T-helper 1 cell (primary cell): ENCODE results near the gene ANKRD16.
"Not testable (repeated sequence)": the region's sequence is repeated elsewhere in the genome, so short reads cannot be mapped to it uniquely, and the experiment has no call there.

Source experiments
- DNase-seq, 5 donors: peaks; one replicate each; pipeline ENCODE4 v3.0.0-alpha.2; 2012 to 2020

Gene ANKRD16

GRCh38 chr10:5902511-5903274 is 13.0 kb upstream of the ANKRD16 start:
- DNase-seq, result no peak

GRCh38 chr10:5900247-5900646 is 10.6 kb upstream of the ANKRD16 start:
- DNase-seq, result no peak

GRCh38 chr10:5898163-5898562 is 8.5 kb upstream of the ANKRD16 start:
- DNase-seq, result no peak

DNA sequence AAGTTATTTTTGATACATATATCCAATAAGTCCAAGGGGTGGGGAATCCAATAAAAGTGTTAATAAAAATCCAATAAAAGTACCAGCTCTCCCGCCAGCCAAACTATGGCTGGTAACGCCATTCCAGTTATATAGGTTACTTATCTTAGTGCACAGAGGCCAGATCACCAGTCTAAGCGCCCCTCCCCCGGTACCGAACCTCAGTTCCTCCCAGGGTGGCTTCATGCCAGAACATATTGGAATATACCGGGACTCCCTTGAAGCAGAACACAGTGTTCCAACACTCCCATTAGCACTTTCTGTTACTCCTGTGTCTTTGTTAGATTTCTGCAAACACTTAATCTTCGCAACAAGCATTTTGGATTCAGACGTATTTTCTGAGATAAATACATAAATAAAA is 7.8 kb upstream of the ANKRD16 start:
- no peak for DNase-seq

DNA sequence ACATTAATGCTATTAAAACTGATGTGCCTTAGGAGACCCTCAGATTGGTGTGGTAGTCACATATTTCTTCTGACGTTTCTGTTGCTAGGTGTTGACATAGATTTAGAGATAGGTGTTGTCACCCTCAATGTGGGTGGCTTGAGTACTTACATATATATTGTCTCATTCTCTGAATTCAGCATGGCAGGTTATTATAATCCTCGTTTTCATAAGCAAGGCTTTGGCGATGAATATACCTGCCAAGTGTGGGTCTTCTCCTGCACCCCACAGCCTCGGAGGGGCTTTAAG is 7.3 kb upstream of the ANKRD16 start:
- DNase-seq, result no peak

DNA sequence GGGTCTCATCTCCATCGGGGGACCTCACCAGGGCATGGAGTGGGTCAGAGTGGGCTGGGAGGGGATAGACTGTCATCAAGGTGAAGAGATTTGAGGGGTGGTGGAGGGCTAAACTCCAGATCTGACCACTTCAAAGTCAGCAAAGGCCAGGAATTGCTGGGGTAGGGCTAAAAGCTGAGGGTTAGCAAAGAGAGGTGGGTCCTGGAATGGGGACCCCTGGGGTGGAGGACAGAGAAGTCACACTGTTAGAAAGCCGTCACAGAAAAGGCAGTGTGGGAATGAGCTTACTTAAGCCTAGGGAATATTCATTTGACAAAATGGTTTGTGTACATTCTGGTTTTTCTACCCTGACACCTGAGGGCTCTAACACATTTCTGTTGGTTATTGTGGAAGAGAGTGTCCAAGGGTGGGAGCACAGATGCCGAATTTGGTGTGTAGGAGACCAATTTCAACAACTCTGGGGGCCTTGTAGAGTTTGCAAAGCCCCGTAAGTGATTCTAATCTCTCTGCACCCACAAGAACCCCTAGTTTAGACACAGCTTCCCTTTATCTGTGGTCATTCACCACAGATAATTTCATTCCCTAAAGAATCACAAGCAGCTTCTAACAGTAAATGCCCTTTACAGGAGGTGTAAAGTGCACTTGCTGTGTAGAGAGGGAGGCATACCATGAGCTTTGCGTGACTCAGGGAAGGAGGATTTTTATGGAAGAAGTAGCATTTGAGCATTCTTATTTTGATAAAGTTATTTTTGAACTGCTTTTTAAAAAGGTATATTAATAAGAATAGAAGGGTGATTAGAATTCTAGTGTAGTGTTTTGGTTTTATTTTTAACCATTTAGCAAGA is 6.7 kb upstream of the ANKRD16 start:
- DNase-seq, result no peak

DNA sequence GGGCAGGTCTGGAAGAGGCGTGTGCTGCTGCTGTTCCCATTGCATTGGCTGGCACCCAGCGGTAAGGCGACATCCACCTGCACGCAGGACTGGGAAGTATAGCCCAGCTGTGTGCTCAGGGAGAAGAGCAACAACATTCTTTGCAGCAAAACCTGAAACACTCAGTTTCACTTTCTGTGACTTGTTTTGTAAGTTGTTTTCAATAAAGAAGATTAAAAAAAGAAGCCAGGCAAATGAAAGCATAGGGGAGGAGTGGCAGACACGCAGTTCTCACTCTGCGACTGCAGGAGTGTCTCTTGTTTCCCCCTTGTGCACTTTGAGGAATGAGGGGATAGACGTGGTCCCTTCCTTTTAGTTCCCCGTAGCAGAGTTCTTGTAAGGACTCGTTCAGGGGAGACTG is 6.1 kb upstream of the ANKRD16 start:
- DNase-seq, result peak in 1 of 5 donors; percentile 28

- DNase-seq, result no peak
Measured at GRCh38 chr10:5895365-5895764, 5.7 kb upstream of the ANKRD16 start.

DNA sequence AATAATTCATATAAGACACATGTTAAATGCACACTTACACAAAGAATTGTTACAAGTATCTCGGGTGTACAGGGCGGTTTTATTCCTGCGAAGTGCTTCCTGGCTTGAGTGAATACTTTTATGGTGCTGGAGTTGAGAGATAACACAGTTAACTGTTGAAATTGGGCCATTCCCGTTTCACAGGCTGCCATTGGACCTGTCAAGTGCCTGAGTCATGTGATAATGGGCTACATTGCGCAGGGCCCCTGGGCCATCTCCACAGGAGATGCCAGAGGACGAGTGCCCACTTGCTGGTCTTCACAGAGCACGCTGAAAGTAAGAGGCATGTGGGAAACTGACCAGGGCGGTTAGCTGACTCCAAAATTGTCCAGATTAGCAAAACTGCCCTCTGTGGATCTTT is 5.2 kb upstream of the ANKRD16 start:
- no peak for DNase-seq

DNA sequence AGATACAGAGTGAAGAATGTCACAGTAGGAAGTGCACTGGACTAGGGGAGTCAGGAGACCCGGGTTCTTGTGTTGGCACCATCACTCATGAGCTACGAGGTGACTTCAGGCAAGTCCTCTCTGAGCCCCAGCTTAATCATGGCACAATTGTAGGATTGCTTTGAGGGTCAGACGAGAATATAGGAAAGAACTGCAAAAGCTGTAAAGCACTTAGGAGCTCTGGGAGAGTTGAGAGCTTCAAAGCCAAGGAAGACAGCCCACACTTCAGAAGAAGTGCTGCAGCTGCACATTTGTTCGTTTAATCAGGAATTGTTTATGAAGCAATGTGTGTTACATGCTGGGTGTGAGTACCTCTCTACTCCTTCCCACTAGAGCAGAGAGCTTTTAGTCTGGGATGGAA is 4.7 kb upstream of the ANKRD16 start:
- no peak for DNase-seq

DNA sequence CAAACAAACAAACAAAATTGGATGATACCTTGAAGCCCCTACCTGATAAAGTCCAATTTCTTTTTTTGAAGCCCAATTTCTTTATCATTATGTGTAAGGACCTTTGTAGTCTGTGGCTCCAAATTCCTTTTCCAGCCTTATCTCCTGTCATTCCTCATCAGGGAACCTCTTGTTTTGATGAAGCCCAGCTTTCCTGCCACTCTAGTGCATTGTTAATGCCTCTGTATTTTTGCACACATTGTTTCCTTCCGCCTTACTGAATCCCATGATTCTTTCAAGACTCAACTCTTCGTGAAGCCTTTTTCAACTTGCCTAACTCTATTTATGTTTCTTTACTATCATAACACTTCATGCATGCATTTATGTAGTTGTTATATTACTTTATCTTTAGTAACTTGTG is 3.6 kb upstream of the ANKRD16 start:
- no peak for DNase-seq

- no peak for DNase-seq
Measured at GRCh38 chr10:5892007-5892406, 2.3 kb upstream of the ANKRD16 start.

DNA sequence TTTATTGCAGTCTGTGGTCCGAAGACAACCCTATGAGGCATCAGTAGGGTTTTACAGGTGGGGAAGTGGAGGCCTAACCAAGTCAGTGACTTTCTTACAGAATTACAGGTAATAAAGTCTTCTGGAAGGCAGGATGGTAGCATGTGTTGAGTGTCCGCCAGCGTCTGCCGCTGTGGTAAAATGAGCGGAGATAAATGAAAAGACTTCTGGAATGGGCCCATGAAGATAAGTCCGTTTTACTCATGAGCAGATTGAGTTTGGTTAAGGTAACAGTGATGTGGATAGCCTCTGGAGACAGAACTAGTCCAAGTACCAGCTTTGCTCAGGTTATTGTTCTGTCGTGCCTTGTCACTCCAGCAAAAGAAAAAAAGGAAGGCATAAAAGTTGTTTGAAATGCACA is 1.3 kb upstream of the ANKRD16 start:
- no peak for DNase-seq

DNA sequence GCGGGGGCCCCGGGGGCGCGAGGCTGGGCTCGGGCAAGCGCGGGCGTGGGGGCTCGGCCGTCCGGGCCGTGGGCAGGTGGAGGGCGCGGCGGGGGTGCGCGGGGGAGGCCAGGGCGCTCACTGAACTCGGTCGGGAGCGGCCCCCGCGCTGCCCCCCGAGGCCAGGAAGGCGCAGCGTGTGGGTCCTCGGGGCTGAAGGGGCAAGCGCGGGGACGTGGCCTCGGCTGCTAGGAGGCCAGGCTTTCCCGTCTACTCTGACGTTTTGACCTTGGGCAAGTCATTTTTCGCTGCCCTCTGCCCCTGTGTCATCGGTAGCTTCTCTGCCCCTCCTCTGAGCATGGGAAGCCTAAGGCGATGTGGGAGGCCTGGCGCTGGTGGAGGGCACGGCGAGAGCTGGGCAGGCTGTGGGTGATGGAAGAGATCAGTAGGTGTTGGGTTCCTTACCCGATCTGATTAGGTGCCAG is 791 bp upstream of the ANKRD16 start:
- DNase-seq, result peak in 1 of 5 donors; percentile 33

GRCh38 chr10:5888843-5889623 is 660 bp downstream of the ANKRD16 start:
- peak; percentile 10 to 42 (median 25) for DNase-seq

GRCh38 chr10:5888351-5888750 is 1.3 kb downstream of the ANKRD16 start:
- DNase-seq, result no peak

- DNase-seq, result no peak
Measured at GRCh38 chr10:5887641-5888040, 2.1 kb downstream of the ANKRD16 start.

DNA sequence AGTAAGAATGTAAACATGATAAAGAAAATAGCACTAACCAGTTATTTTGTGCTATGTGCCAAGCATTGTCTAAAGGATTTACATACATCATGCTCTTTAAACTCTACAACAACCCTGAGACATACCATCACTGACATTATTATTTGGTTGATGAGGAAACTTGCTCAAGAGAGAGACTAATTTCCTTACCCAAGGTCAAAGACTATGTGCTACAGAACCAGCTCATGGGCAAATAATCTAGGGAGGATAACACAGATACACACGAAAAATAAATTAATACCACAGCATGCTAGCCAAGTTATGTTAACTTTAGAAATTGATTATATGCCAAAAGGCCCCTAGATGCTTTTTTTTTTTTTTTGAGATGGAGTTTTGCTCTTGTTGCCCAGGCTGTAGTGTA is 2.7 kb downstream of the ANKRD16 start:
- no peak for DNase-seq

DNA sequence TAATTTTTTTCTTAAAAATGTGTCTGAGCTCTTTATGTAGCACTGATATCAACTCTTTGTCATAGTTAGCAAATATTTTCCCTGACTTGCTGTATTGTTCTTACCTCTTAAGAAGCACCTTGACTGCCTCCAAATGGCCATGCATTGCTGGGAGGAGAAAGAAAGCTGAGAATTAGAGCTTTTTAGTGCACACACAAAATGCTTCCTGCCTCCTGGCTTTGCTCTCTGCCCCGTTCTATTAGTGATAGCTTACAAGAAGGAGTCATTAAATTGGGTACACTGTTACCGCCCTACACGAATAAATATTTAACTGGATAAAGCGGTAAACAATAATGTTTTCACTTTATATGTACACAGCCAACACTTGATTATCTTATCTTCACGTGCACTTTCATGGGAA is 4.1 kb downstream of the ANKRD16 start:
- DNase-seq, result no peak

- DNase-seq, result no peak
Measured at GRCh38 chr10:5882961-5883360, 6.7 kb downstream of the ANKRD16 start.

DNA sequence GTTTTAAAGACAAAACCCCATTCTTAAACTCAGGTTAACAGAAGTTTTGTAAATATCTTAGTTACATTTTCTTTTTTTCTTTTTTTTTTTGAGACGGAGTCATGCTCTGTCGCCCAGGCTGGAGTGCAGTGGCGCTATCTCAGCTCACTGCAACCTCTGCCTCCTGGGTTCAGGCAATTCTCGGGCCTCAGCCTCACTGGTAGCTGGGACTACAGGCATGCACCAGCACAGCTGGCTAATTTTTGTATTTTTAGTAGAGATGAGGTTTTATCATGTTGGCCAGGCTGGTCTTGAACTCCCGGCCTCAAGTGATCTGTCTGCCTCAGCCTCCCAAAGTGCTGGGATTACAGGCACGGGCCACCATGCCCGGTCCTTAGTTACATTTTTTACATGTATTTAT is 12.7 kb downstream of the ANKRD16 start:
- DNase-seq, result not testable (repeated sequence)

GRCh38 chr10:5876181-5876768 is 13.4 kb downstream of the ANKRD16 start:
- DNase-seq, result no peak

DNA sequence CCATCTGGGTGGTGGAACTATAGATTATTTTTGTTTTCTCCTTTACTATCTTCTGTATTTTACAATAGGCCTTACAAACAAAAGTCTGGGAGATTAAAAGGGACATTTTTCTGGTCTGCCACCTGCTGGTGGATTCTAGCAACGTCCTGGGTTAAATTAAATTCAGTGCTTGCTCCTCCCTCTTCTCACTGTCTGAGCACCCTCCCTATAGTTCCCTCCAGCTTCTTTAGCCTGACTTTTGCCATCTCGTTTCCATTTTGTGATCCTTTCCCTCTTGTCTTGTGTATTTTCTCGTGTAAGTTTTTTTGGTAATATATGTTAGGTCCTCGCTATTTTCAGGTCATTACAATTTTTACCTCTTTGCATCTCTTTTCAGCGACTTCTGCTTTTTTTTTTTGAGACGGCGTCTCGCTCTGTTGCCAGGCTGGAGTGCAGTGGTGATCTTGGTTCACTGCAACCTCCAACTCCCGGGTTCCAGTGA is 16.1 kb downstream of the ANKRD16 start:
- DNase-seq, result peak; percentile 20 to 64 (median 40)
